Nucleus accumbens (tissue), 56 donors: ENCODE data around the gene DLGAP1.
"Not testable (repeated sequence)": the region's sequence is repeated elsewhere in the genome, so short reads cannot be mapped to it uniquely, and the experiment has no call there.

ENCODE experiments used
- DNase-seq, 56 donors: peaks; one replicate each; lab custom pipeline; 2025; lab: John Stamatoyannopoulos, UW

DLGAP1 gene

DNA sequence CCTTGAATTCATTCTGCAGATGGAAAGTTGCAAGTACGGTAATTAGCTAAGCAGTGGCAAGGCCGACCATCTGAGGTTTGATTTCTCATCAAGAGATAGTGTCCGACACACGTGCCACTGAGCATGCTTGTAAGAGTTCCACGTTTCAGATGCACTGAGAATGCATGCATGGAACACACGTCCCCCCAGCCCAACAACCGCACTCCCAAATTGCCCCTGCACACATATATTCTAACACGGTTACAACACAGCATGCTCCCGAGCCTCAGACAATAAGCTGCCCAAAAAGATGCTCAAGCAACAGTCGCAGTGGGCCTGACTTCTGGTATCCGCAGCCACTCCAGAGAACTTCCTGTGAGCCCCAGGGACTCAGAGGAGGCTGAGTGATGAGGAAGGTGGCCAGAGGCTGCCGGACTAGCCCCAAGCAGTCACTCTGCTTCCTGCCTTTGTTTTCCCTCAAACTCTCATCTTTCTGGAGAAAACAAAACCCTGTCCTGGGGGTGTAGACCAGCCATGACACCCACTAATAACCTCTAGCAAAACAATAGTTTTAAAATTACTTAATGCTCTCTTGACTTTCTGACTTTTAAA is 801.2 kb downstream of the DLGAP1 start:
- DNase-seq: peak in 1 of 56 donors; percentile 18

DNA sequence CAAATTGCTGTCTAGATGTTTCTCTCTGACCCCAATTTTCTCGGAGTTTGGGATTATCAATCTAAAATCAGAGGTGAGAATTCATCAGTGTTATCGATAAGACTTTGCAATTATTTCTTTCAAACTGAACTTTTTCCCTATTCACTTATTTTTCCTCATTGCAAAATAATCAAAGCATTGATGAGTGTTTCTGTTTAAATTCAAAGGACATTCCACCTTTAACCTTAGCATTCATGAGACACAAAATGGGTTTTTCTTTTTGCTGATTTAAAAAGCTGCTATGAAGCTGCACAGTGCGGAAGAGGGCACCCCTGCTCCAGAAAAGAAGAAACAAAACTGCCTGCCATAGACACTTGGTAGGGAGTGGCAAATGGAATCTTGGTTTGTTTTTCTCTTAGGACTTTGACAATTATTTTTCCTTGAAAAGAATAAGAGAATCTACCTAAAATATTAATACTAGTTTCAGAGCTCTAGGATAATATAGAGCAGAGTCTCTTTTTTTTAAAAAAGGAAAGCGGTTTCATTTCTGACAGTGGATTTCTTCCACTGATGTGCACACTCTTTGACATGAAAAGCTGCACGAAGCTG is 801.8 kb downstream of the DLGAP1 start:
- DNase-seq: peak in 5 of 56 donors; percentile 1 to 13 (median 9)

DNA sequence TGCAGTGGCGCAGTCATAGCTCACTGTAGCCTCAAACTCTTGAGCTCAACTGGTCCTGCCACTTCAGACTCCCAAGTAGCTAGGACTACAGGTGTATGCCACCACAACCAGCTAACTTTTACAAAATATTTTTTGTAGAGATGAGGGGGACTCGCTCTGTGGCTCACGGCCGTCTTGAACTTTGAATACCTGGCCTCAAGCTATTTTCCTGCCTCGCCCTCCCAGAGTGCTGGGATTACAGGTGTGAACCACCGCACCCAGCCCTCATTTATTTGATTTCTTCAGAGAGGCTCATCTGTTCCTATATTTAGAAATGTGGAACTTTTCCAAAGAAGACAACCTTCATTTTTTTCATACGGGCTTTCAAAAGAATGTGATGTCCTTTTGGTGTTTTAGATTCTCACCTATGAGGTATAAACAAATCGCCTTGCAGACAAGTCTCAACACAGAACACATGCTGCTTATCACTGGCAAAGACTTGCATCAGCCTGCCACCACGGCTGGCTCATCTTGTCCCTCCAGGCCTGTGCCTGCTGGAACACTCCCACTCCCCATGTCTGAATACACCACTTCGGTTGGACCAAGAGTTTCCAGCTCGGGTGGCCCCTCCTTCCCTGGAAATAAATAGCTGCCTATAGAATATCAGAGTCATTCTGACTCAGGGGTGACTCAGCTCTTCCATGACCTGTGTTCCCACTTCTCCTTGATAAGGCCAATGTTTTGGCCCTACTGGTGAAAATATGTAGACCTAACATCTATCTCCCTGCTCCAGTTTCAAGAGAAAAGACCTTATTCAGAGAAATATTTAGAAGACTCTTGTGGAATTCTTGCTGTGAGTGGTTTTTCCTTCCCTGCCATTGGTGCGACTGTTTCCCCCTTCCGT is 802.5 kb downstream of the DLGAP1 start:
- DNase-seq: peak in 2 of 56 donors; percentile 6 to 35

DNA sequence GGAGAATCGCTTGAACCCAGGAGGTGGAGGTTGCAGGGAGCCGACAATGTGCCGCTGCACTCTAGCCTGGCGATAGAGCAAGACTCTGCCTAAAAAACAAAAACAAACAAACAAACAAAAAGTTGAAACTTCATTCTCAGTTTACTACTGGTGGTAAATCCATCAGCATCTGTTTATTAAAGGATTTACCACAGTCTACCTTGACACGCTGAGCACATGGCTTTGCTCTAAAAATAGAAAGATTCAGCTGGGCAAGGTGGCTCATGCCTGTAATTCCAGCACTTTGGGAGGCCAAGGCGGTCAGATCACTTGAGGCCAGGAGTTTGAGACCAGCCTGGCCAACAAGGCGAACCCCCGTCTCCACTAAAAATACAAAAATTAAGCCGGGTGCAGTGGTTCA is 803.8 kb downstream of the DLGAP1 start:
- no peak for DNase-seq

DNA sequence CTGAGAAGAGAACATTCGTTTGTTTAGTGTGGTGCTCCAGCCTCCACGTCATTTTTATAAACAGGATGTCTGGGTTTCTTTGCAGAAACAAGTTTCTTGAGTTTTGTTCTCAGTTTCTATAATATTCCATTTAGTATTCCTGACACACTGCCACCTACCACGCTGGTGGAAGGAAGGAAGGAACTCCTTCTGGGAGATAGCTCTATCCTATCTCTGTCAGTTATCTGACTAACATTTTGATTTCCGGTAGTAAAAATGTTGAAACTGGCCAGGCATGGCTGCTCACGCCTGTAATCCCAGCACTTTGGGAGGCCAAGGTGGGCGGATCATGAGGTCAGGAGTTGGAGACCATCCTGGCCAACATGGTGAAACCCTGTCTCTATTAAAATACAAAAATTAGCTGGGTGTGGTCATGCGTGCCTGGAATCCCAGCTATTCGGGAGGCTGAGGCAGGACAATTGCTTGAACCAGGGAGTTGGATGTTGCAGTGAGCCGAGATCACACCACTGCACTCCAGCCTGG is 804.5 kb downstream of the DLGAP1 start:
- not testable (repeated sequence) for DNase-seq

DNA sequence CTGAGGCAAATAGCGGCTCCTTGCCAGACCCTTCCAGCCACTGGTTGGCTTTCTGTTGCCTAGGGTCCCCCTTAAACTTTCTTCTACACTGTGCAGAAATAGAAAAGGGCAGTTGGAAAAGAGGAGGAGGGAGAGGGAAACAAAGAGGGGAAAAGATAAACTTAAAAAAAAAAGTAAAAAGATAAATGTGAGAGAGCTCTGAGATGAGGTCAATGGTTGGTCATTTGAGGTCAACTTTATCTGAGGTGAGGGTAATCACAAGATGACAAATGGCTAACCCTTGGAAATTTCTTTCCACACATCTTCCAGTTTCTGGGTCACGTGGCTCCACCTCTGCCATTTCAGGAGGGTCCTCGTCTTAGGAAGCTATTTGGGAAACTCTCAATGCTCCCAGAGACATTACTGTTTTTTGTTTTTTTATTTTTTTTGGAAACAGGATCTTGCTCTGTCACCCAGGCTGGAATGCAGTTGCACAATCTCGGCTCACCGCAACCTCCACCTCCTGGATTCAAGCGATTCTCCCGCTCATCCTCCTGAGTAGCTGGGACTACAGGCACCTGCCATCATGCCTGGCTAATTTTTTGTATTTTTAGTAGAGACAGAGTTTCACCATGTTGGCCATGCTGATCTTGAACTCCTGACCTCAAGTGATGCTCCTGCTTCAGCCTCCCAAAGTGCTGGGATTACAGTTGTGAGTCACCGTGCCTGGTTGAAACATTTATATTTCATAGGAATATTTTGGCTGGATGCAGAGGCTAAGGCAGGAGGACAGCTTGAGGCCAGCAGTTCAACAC is 805.3 kb downstream of the DLGAP1 start:
- DNase-seq: no peak

DNA sequence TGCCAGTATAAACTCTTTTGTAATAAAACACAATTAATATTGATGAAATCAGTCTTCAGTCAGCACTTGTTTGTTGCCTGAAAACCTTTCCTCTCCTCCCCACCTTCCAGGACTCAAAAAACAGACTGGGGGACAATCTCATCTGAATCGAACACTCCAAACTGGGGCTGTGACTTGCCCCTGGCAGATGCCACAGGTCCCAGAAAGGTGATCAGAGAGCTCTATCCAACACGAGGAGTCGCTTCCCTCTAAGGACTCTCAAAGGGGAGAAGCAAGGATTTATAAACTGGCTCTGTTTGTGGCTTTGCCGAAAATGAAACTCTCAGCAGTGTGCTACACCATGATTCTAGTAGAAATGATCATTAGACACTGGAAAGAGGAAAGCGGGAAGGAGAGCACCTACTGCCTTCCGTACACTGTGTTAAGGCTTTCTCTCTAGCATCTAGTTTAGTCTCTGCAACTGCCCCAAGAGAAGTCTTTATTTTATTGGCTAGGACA is 805.9 kb downstream of the DLGAP1 start:
- no peak for DNase-seq

DNA sequence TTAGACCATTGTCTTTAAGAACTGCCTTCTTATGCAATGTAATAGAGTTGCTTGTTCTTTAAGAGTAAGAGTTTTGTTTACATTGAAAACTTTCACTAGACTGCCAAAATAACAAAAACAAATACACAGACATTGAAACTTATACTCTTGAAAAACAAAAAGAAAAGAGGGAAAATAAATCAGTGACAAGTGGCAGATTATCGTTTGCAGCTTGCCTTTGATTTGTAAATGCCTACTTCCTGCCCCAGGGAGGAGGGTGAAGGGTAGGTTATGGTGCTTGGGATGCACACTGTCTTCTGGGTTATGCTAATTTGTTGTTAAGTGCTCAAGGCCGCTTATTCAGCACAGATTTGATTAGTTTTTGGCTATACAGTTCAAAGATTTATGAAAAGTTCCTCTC is 806.5 kb downstream of the DLGAP1 start:
- DNase-seq: no peak

DNA sequence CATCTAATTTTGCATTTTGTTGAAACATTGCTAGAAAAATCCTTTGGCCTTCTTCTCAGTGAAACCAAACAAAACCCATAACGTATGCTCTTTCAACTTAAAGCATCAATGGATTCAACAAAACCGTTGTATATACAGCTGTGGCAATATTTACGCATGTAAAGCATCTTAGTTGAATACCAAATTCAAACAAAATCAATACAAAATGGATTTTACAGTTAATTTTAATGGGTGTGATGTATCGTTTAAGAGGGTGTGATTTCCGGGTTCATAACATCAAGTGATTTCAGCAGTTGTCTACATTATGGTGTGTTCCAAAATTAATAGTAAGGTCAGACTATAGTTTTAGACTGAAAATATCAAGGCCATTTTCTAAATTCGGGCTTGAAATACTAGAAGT is 806.9 kb downstream of the DLGAP1 start:
- no peak for DNase-seq

DNA sequence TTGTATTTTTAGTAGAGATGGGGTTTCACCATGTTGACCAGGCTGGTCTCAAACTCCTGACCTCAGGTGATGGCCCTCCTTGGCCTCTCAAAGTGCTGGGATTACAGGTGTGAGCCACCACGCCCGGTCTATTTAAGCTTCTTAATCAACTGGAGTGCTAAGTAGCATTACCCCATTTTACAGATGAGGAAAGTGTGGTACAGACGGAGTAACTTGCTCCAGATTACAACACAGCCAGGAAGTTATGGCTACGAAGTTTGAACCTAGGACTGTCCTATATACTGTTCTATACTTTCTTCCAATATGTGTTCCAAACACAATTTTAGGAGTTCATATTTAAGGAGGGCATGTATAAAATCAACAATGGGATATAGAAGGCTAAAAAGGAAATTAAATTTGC is 807.5 kb downstream of the DLGAP1 start:
- no peak for DNase-seq

DNA sequence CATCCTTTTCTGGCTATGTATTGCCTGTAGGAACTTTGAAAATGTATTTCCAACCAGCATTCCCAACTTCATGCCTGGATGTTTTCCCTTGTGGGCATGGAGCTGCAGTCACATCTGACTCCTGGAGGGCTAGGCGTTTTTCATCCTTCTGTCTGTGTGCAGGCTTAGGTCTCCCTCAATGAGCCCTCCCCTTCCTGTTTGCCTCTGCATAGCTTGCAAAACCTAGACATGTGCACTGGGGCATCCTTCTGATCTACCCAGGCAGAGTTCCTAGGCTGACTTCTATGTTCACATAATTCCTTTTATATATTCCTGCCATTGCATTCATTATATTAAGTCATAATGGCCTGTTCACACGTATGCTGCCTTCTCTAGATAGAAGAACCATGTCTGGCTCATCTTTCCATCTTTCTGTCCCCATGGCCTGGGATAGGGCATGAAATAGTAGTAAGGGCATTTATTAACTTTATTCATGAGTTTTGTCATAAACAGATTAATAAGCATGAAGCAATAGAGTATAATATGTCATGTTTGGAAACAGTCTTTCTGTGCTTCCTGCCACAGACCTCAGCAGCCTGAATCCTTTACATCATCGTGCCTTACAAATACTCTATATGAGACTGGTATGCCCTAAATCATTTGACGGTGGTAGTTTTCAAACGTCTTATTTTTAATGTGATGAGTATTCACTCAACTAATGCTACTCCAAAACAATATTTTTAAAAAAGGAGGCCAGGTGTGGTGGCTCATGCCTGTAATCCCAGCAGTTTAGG is 809.5 kb downstream of the DLGAP1 start:
- no peak for DNase-seq

DNA sequence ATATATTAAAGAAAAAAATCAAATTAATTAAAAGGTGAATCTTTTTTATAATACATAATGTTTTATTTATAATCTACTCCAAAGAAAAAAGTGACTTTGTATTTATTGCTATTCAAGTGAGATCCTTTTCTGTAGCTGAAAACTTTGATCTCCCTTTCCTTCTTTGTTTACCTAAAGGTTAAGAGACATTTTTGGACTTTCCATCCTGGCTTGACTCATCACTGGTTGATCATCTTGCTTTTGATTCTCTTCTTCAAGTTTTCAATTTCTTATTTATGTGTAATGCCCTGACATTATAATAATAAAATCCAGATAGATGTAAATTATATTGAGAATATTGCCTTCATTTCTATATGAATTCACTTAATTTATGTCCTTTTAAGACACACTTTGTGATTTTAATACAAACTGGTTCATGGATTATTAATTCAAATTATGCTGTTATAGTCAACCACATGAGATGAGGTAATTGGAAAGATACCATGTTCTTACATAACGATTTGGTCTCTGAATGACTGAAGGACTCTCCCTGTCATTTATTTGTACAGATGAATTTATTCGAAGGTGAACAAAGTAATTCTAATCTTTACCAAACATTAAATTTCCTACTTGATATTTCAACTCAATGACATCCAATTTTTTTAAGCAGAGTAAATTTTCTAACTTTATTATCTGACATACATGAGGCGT is 820.7 kb downstream of the DLGAP1 start:
- DNase-seq: no peak

DNA sequence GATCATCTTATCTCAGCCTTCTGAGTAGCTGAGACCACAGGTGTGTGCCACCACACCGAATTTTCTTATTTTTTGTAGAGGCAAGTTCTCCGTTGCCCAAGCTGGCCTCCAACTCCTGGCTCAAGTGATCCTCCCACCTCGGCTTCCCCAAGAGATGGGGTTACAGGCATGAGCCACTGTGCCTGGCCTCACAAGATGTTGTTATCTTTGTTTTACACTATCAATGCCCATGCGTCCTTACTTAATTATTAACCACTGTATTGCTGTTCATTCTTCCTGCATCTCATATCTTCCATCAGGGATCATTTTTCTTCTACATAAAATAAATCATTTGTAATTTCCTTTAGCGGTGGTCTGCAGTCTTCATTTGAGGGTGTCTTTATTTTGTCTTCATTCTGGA is 823.2 kb downstream of the DLGAP1 start:
- no peak for DNase-seq

DNA sequence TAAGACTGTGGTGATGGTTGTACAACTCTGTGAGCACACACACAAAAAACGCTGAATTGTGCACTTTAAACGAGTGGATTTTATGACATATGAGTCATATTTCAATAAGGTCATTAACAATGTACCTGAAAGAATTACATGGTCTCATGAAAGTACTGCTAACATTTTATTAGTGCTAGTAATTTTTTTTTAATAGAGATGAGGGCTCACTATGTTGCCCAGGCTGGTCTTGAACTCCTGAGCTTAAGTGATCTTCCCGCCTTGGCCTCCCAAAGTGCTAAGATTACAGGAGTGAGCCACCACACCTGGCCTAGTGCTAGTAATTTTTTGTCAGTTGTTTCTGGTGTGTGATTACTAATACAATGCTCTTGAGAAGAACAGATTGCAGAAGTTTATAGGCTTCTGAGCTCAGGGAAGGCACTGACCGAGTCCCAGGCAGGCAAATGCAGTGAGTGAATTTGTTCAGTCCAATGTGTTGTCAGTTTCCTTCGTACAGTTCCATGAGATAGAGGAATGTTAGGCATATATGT is 828.1 kb downstream of the DLGAP1 start:
- no peak for DNase-seq

DNA sequence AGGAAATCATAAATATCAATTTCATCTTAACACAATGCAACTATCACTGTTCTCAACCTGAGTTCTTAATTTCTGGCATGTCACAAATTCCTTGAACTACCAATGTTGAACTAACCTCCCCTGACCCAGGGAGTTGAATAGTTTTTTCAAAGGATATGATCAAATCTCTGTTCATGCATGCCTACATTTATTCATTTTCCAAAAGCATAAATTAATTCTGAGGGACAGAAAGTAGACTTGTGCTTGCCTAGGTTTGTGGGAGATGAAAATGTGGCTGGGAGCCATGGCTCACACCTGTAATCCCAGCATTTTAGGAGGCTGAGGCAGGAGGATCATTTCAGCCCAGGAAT is 829.4 kb downstream of the DLGAP1 start:
- no peak for DNase-seq

DNA sequence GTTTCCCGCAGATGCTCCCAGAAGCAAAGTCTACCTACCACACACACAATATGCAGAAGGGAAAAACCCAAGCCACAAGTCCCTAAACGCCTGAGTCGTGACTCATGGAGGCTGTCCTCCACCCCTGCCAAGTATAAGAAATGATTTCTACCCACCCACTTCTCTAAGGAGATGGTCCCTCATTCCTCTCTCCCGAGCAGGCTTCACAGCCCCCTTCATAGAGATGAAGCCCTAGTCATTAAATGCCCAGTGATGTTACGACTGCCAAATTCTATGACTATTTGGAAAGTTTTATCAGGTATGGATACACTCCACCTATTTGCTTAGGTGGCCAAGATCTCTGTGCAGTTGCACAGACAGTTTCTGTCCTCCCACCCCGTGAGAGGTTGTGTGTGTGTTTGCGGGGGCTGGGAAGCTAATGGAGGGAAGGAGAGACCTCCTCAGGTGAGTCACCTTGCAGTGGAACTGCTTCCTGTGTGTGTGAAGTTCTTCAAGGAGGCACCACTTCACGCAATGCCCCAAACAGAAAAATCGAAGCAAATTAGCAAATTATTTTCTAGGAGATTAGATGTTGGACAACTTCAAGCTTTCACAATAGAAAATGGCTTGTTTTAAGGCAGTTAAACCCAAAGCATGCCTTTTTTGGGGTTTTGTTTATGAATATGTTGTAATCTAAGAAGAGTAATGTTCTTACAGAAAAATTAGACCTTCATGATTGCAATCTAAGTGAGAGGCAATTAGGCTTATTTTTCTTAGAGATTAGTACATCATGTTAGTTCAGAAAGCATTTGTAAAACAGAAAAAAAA is 830.0 kb downstream of the DLGAP1 start:
- peak in 3 of 56 donors; percentile 2 to 30 (median 10) for DNase-seq

DNA sequence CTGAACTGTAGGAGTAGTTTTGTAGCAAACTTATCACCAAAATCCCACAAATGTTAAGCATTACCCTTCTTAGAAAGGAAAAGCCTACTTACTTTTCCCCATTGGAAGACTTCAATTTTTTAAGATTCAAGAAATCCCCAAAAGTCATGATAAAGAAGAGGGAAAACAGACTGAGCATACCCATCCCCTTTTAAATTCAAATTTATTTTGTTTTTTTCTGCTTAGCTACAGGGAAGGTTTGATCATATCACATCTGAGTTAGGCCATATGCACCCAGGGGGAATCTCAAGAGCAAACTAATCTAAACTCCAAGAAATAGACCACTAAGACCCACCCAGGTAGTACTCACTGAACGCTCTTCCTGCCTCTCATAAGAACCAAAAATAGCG is 830.6 kb downstream of the DLGAP1 start:
- DNase-seq: no peak
